ENCODE data around the gene ADCY5.

The ADCY5 gene

DNA sequence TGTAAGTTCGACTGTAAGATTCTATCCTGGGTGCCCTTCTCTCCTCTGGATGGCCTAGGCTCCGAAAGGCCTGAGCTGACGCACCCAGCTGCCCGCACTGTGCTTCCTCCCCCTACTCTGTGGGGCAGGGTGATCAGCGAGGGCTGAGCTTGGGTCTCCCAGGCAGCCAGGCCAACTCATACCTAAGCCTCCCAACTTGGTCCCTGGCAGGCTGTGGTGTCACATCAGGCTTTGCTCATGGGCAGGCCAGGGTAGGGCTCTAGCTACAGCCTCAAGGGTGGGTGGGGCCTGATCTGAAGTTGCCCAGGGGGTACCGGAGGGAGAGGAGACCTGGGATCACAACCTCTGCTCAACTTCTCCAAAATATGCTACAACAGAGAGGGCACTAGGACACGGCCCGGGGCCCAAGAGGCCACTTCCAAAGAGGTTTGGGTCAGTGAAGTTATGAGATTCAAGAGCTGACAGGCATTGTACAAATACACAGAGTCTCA, 123.1 kb downstream of the ADCY5 start:
- in situ Hi-C loops (cut with HindIII; ENCODE audit: low pct_ligation_motif_present, low pct_unique_long_range_greater_than_20kb, low sequenced_read_pairs) = no loop called here
- no peak for DNase-seq

DNA sequence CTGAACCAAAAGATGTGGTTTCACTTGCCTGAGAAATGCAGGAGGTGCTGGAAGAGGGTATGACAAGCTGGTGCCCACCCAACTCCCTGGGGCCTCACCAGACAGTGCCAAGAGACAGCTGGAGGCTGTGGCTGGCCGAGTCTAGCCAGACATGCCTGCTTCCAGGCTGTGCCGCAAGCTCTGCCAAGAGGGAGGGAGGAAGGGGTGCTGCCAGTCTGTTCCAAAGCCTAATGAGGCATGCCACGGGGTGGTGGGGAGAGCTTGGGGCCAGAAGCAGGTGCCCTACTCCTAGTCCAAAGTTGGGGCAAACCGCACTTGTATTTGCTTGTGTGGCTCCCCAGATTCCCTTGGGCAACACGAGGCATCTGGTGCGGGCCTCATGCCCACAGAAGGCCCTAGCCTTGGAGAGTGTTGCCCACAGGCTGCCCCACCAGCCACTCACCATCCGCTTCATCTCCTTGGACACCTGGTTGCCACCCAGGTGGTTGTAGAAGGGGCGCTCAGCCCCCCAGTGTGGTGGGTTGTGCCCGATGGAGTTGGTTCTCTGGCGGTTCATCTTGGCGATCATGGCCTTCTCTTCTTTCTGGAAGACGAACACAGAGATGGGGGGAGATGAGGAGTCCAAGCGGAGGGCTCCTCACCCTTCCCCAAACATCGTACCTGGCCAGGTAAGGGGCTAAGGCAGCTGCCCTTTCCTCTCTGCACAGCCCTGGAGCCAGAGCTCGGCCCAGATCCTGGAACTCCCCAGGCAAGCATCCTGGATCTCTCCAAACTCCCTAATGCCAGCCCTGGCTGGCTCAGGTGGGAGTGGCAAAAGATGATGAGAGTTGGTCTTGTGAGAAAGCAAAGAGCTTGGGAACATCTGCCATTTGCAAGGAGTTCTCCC, 123.8 kb downstream of the ADCY5 start:
- in situ Hi-C loops (cut with HindIII; ENCODE audit: low pct_ligation_motif_present, low pct_unique_long_range_greater_than_20kb, low sequenced_read_pairs) = no loop called here
- DNase-seq = no peak

DNA sequence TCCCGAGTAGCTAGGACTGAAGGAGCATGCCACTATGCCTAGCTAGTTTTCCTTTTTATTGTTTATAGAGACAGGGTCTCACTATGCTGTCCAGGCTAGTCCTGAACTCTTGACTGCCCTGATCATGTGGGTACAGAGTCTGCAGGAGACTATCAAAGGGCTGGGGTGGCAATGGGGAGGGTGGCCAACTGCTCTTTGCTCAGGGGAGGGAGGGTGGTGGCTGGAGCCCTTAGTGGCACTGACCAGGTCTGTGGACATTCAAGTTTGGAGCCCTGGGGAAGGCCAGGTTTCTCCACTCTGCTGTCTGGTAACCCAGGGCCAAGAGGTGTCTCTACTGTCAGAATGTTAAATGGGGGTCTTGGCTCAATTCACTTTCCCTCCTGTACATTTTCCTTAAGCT, 125.1 kb downstream of the ADCY5 start:
- no peak for DNase-seq
- in situ Hi-C loops (cut with HindIII; ENCODE audit: low pct_ligation_motif_present, low pct_unique_long_range_greater_than_20kb, low sequenced_read_pairs) = no loop called here

DNA sequence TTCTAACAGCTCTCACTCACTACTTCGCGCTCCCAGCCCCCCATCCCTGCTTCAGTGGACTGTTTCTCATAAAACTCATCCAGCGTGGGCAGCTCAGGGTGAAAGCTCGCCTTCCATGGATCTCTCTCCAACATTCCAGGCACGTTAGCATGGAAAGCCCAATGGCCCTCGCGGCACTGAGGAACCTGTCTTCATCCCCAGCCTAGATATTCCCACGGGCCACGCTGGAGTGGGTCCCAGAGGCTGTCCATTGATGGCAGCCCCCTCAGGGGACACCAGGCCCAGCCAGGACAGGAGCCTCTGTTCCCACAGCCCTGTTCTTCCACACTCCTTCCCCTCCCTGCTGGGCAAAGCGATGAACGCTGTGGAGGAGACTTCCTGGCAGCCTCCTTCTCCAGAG, 126.0 kb downstream of the ADCY5 start:
- in situ Hi-C loops (cut with HindIII; ENCODE audit: low pct_ligation_motif_present, low pct_unique_long_range_greater_than_20kb, low sequenced_read_pairs) = no loop called here
- DNase-seq = no peak

DNA sequence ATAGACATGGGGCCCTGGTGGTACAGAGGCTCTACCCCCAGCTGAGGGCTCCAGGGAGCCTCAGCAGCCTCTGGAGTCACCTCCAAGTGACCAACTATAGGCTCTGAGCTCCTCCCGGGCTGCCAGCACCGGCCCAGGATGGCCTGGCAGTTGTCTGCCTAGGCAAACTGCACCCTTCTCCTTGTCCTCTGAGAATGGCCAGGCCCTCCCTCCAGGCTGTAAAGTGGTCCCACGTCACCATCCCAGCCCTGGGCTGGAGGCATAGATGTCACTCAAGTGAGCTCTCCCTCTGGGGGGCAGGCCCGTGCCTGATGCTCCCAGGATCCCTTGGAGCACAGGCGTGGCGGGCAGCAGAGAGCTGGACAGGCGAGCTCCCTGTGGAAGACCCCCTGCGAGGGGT, 127.1 kb downstream of the ADCY5 start:
- in situ Hi-C loops (cut with HindIII; ENCODE audit: low pct_ligation_motif_present, low pct_unique_long_range_greater_than_20kb, low sequenced_read_pairs) = no loop called here
- no peak for DNase-seq

DNA sequence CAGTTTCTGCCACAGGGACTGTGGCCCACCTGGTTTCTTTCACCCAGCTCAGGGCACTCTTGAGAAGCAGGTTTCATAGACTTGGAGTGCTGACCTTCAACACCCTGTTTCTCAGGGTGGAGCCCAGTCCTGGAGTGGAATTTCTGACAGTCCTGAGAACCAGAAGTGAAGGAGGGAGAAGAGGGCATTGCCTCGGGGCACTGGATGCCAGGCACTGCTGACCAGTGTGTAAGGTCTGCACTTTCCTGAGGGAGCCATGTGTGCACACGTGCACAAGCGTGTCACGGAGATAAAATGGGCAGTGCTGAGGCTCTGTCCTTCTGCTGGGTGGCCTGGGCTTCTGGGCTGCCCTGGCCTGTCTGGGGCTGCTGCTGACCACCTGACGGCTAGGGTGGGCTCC, 128.7 kb downstream of the ADCY5 start:
- no peak for DNase-seq
- in situ Hi-C loops (cut with HindIII; ENCODE audit: low pct_ligation_motif_present, low pct_unique_long_range_greater_than_20kb, low sequenced_read_pairs) = no loop called here

DNA sequence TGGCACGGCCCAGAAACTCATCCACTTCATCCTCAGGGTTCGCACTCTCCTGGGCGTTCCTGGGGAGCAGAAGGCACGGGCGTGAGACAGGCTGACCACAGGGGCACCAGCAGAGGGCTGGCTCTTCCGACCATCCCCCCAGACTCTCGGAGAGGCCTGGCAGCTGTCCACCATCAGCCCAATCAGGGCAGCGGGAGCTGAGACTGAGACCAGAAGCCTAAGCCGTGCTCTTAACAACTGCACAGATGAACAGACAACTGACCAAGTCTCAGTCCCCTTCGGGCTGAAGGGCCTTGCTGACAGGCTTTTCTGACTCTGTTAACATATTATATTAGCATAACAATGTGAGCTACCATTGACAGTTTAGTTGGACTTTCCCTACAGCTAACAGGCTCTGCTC, 129.1 kb downstream of the ADCY5 start:
- DNase-seq = no peak
- in situ Hi-C loops (cut with HindIII; ENCODE audit: low pct_ligation_motif_present, low pct_unique_long_range_greater_than_20kb, low sequenced_read_pairs) = no loop called here

DNA sequence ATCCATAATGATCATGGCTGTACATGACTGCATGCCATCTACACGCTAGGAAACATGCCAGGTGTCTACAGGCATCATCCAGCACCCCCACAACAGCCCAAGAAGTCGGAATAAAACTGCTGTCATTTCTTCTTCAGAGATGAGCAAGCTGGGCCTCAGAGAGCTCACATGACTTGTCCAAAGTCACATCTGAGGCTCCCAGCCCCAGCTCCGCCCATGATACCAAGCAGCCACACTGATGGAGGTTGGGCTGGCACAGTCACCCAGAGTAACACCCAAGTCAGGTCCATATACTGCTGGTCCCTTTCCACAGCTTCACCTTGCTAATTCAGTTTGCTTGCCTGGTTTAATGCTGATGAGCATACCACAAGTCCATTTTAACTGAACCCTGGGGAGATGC, 130.5 kb downstream of the ADCY5 start:
- in situ Hi-C loops (cut with HindIII; ENCODE audit: low pct_ligation_motif_present, low pct_unique_long_range_greater_than_20kb, low sequenced_read_pairs) = no loop called here
- no peak for DNase-seq

DNA sequence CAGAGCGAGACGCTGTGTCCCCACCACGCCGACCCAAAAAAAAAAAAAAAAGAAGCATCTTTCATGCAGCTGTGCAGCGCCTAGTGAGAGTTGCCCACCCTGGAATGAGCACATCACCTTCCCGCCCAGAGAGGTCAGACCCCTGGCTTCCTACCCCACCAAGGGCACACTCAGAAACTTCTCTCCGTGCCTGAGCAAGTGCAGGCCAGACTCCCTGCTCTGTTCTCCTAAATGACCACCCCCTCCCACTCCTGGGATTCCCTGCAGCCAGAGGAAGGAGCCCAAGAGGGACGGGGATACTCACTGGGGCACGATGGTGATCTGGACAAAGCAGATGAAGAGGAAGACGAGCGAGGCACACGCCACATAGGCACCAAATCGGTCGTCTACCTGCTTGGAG, 131.2 kb downstream of the ADCY5 start:
- in situ Hi-C loops (cut with HindIII; ENCODE audit: low pct_ligation_motif_present, low pct_unique_long_range_greater_than_20kb, low sequenced_read_pairs) = no loop called here
- no peak for DNase-seq

DNA sequence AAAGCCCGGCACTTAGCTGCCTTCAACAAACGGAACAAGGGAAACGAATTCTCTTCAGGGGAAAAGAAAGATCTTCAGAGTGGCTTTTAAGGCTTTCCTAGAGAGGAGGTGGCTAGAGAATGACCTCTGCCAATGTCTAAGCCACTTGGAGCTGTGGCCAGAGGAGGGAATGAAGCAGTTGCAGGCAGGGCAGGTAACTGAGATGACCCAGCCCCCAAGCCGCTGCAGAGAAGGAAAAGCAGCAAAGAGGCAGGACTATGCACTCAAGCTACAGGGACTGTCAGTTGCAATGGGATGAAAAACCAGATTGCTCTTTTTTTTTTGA, 133.7 kb downstream of the ADCY5 start:
- DNase-seq = no peak
- in situ Hi-C loops (cut with HindIII; ENCODE audit: low pct_ligation_motif_present, low pct_unique_long_range_greater_than_20kb, low sequenced_read_pairs) = no loop called here

DNA sequence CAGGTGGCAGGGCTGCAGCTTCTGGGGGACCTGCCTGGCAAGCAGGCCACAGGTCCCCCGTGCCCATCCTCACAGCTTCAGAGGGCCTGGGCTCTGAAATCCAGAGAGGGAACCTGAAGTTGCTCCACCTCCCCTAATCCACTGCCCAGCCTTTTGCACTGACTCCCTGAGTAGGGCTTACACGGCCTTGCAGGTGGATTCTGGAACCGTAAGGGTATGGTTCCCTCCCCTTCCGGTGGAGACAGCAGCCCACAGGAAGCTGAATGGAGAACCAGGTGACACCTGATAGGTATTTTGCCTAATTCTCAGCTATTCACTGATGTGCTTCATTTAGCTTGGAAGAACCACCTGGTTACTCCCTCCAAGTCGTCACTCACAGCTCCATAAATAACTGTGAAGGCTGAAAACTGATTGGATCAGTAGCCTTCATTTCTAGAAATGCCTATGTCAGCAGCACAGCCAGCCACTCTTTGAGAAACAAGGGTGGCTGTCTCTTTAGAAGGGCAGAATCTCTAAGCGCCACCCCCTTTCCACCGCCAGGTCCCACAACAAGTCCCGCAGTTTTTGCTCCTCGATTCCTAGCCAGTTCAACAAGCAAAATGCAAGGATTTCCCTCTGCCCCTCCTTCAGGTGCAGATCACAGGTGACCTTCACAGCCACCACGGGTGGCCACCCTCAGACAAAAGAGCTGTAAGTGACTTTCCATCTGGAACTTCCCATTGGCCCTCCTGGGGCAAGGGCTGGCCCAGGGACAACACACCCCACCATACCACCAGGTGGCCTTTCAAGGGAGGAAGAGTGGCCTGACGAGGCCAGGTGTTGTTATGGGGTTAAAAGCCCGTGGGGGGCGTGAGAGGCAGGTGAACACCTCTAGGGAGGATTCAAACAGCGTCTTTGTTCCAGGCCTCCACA, 134.3 kb downstream of the ADCY5 start:
- in situ Hi-C loops (cut with HindIII; ENCODE audit: low pct_ligation_motif_present, low pct_unique_long_range_greater_than_20kb, low sequenced_read_pairs) = no loop called here
- DNase-seq = no peak

DNA sequence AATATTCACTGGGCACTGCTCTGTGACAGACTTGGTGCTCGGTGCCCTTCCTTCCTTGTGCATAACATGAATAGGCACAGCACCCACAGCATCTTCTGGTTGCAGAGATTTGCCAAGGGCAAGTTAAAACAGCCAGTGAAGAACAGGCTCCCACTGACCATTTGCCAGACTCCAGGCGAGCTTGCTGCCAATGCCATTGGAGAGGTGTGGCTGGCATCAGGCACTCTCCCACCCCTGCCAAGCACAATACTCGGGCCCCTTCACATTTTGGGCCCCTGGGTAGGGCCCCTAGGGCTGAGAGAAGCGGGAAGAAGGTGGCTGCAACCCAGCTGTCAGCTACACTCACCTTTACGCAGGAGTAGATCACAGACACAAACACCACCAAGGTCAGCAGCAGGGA, 135.0 kb downstream of the ADCY5 start:
- in situ Hi-C loops (cut with HindIII; ENCODE audit: low pct_ligation_motif_present, low pct_unique_long_range_greater_than_20kb, low sequenced_read_pairs) = no loop called here
- no peak for DNase-seq

DNA sequence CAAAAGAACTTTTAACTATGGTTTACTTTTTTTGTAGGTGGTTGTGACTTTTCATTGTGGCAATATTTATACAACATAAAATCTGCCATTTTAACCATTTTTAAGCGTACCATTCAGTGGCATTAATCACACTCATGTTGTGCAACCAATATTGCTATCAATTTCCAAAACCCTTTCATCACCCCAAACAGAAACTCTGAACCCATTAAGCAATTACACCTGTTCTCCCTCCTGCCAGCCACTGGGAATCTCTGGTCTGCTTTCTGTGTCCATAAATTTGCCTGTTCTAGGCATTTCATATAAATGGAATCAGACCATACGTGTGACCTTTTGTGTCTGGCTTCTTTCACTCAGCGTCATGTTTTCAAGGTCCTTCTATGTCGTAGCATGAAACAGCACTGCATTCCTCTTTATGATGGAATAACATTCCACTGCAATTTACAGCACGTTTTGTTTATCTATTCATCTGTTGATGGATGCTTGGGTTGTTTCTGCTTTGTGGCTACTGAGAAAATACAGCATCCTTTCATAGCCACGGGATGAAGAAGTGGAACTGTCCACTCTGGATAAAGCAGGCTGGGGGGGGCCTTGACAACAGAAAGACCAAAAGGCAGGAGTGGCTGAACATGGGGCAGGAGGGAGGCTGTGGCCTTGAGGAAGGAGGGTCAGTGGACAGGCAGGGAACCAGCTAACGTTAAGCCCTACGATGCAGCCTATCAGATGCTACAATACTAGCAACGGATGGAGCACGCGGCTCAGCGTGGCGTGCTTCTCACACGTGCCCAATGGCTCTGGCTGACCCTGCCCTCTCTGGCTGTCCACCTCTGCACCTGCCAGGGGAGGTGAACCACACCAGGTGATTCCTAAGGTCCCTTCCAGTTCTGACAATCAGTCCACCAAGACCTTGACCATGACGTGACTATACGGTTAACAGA, 136.3 kb downstream of the ADCY5 start:
- no peak for DNase-seq
- in situ Hi-C loops (cut with HindIII; ENCODE audit: low pct_ligation_motif_present, low pct_unique_long_range_greater_than_20kb, low sequenced_read_pairs) = no loop called here

DNA sequence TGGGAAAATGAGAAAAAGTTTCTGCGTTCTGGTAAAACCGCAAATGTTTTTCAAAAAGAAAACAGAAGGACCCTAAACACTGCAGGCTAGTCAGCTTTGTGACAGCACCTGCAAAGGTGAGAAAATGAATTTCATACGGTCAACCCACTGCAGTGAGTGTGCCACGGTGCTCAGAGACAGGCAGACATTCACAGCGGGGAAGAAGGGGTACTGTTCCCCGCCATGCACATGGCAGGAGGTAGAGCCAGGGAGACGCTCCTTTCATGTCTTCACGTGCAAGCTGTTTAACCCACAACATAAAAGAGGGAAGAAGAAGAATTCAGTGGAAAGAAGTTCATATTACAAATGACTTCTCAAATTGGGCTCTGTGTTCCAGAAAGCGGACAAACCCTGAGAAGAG, 137.7 kb downstream of the ADCY5 start:
- in situ Hi-C loops (cut with HindIII; ENCODE audit: low pct_ligation_motif_present, low pct_unique_long_range_greater_than_20kb, low sequenced_read_pairs) = no loop called here
- no peak for DNase-seq

DNA sequence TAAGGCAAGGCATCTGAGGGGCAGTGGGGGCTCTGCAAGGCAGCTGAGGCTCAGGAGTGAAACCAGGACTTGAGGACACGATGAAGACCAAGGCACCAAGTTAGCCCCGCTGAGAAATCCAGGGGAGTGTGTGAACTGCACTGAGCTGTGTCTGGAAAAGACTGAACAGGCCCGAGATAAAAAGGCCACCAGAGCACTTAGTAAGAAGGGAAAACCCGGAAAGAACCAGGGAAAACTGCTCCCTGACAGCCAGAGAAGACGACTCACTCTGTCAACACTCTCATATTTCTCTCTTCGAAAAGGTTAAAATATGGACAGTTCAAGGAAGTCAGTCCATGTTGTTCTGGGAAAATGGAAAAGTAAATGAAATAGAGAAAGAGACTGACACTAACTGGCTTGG, 138.1 kb downstream of the ADCY5 start:
- no peak for DNase-seq
- in situ Hi-C loops (cut with HindIII; ENCODE audit: low pct_ligation_motif_present, low pct_unique_long_range_greater_than_20kb, low sequenced_read_pairs) = no loop called here

DNA sequence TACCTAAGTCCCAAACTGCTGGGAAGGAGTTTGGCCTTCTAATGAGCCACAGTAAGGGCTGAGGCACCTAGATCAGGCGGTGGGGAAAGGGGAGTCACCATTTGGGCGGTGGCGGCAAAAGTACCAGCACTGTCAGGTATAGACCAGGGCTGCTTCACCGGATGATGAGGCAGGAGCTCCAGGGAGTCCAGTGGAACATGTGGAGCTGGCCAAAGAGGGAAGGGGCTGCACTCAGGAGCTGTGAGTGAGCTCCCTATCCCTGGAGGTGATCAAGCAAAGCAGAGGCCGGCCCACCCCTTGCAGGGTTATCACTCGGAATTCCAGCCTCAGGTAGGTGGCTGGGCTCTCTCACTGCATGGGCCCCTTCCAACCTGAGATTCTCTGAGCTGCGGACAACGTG, 138.7 kb downstream of the ADCY5 start:
- no peak for DNase-seq
- in situ Hi-C loops (cut with HindIII; ENCODE audit: low pct_ligation_motif_present, low pct_unique_long_range_greater_than_20kb, low sequenced_read_pairs) = no loop called here

DNA sequence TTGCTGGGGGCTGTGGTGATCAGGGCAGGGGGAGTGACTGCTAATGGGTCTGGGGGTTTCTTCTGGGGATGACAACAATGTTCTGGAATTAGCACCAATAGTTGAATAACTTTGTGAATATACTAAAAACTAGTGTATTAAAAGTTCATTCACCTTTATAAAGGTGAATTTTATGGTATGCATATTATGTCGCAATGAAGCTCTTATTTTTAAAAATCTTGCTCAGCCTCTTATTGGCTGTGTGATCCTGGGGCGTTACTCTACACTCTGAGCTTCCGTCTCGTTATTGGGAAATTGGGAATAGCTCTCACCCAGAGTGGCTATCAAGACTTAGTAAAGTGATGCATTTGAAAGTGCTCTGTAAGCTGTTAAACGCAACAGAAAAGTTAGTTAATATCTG, 141.8 kb downstream of the ADCY5 start:
- in situ Hi-C loops (cut with HindIII; ENCODE audit: low pct_ligation_motif_present, low pct_unique_long_range_greater_than_20kb, low sequenced_read_pairs) = no loop called here
- no peak for DNase-seq

DNA sequence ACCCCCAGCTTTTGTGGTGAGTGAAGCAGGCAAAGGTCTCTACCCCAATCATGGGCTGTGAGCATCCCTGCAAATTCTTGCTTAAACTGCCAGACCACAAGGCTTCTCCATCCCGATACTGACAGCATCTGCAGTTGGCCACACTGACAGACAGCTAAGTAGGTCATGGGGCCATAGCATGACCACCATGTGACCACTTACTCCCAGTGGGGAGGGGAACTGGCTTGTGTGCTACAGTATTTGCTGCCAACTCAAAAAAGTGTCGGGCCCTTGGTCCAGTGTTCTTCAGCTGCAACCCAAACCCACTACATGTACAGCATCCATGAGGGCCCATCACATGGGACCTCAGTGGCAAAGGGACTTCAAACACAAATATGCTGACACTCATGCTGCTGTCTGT, 143.7 kb downstream of the ADCY5 start:
- no peak for DNase-seq
- in situ Hi-C loops (cut with HindIII; ENCODE audit: low pct_ligation_motif_present, low pct_unique_long_range_greater_than_20kb, low sequenced_read_pairs) = no loop called here
